Activated gamma-delta T cell treated with anti-CD3 and anti-CD28 coated beads, Interleukin-2, amount 50 U/mL, for 16 hours (primary cell): Measurements from ENCODE around the gene RARG.

ENCODE experiments used
- DNase-seq: peaks from one replicate; pipeline ENCODE4 v3.0.0-alpha.2; 2020; ENCODE audit warnings: low read depth

RARG gene

DNA sequence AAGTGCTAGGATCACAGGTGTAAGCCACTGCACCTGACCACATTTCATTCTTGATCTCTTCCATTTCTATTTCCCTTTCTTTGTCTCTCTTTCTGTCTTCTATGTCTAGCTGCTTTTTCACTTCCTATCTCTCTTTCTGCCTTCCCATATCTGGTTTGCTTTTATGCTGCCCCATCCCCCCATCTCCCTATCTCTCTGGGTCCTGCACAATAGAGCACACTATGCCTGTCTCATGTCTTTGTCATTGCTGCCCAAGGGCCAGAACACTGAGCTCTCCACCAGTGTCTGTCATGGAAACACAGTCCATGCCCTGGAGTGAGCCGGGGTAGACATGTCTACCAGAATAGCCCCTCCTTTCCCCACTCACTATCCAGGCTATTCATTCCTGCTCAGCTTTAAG, 12.3 kb upstream of the RARG start:
- no peak for DNase-seq

DNA sequence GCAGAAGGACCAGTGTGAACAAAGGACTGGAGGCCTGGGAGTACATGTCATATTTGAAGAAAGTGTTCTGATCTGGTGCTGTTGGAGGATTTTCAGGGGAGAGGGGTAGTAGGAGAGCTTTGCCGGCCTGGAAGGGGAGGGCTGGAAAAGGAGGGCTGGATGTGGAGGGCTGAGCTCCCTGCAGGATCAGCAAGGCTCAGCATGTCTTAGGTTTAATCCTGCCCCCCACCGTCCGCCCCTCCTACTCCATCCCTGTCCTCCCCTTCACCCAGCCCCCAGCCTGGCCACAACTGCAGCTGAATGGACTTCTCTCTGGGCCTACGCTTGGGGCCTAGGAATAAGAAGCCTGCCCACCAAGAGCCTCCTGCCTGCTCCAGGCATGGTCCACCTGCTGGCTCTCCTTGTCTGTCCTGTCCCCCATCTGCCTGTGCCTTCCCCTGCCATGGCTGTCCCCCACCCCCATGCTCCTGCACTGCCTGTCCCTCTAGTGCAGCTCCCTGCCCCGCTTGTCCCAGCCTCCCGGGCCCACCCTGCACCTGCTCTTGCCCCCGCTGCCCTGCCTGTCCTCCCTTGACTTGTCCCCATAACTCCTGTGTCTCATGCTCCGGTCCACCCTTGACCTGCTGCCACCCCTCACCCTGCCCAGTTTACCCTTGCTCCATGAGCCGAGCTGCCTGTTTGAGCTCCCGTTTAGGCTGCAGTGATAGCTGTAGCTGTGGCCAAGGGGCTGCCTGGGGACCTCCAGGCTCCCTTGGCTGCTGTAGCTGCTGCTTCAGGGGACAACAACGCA, 9.8 kb upstream of the RARG start:
- DNase-seq, result no peak

DNA sequence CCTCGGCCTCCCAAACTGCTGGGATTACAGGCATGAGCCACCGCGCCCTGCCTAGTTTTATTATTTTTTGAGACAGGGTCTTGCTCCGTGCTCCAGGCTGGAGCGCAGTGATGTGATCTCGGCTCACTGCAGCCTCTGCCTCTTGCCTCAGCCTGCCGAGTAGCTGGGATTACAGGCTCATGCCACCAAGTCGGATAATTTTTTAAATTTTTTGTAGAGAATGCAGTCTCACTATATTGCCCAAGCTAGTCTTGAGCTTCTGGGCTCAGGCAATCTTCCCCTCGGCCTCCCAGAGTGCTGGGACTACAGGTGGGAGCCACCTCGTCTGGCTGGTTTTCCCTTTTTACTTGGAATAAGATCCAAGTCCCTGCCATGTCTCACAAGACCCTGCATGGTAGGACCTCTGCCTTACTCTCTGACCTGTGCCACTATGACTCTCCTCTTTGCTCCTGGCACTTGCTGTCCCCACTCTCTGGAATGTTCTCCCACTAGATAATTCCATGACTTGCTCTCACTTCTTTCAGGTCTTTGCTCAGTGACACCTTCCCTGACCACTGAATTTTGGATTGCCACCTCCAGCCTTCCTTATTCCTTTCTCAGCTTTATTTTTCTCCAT, 7.7 kb upstream of the RARG start:
- no peak for DNase-seq

DNA sequence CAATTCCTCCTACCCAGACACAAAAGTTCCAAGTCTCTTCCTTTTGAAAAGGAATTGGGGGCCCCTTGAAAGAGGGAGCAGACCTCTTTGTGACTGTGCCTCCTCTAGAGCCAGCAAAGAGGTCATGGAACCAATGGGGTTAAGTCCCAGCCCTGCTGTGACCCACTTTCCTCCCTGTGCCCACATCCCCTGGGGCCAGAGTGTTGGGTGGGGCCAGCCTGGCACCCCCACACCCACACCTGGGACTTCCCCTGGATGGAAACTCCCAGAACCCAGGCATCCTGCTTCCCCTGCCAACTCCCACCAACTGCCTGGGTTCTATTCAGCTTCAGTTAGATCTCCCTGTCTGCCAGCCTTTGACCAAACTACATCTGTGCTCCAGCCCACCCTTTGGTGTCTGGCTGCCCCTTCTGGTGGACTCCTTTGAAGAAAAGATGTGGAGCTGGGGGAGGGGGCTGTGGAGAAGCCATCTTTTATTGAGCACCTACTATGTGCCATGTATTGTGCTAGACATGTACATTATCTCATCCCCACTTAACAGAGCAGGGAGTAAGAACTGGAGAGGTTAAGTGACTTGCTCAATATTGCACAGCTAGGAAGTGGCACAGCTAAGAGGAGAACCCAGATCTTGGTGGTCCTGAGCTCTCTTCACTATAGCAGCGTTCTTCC, 4.6 kb upstream of the RARG start:
- peak; percentile 56 for DNase-seq

DNA sequence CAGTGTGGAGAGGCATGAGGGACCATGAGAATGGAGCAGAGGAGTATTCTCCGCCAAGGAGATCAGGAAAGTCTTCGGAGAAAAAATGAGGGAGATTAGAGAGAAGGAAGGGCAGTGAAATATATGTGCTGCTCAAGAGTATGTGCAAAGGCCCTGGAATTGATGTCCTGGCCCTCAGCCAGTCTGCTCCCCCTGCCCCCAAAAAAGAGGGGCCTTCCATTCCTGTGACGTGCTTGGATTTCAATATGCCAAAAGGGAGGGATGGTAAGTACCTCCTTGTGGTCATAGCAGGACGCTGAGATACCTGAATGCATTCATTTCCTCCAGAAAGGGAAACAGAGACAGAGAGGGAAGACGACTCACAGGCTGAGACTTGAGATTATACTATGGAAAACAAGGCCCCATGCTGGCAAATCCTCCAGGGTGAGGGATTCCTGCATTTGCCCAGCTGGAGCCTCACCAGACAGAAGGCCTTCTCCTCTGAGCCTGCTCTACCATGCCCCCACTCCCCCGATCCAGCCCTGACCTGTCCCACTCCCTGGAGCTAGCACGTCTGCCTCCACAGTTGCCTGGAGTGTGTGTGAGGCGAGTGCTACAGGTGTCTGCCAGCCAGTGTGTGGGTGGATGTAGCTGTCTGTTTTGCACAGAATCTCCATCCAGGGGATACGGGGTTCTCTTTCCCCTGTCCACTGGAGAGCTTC, 3.9 kb upstream of the RARG start:
- DNase-seq, result no peak

DNA sequence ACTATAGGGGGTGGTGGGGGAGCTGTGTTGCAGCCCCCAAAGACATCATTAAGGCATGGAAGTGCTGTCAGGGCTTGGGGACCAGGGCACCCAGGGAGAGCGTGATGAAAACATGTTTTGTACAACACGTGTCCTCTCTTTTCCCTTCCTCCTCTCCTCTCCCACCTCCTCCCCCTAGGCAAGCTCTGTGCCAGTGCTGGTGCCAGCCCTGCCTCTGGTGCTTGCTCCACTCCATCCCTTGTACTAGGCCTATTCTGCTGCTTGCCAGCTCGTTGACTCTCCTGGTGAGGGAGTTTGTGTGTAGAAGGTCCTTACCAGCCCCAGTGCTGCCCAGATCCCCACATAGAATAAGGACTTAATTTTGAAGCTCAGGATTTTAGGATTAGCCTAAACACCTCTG, 3.2 kb upstream of the RARG start:
- no peak for DNase-seq

DNA sequence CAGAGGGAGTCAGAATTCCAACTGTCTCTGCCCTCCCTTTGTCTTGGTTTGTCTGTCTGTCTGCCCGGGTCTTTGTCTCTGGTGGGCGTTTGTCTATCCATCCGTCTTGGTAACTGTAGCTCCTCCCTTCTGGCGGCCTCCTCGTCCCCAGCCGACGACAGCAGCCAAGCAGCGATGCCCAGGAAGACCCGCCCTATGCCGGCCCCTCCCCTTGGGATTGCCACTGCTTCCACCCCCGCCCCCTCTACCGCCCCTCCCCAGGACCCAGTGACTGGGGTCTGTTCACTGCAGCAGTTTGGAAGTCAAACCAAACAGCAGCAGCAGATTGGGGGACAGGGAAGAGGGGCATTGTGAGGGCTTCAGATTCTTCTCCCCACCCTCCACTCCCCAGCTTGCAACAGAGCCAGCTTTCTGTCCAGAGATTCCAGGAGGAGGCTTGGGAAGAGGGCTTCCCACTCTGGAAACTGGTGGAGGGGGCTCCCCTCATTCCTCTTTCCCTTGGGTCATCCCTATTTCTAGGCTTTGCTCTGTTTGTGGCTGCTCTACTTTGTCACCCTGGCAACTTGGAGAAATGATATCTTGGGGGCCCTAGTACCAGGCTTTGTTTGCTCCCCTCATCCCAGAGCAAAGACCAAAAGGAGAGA, 2.4 kb upstream of the RARG start:
- no peak for DNase-seq

DNA sequence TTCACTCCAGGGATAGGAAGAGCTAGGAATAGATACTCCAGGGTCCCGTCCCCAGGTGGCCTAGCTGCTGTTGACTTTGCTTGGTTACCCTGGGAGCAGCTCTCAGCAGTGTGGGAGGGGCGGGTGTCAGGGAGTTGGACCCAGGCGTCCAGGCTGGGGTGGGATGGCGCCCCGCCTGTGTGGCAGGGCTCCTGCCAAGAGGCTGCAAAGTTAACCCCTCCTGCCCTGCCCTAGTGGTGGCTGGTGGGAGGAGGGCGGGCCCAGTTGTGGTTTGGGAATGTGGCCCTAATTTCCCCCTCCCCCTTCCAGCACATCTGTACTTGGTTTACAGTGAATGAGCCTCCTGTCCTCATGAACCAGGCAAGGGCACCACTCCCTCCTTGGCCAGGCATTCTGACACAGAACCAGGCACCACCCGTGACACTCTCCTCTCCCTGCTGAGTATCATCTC, 1.7 kb upstream of the RARG start:
- DNase-seq, result no peak

DNA sequence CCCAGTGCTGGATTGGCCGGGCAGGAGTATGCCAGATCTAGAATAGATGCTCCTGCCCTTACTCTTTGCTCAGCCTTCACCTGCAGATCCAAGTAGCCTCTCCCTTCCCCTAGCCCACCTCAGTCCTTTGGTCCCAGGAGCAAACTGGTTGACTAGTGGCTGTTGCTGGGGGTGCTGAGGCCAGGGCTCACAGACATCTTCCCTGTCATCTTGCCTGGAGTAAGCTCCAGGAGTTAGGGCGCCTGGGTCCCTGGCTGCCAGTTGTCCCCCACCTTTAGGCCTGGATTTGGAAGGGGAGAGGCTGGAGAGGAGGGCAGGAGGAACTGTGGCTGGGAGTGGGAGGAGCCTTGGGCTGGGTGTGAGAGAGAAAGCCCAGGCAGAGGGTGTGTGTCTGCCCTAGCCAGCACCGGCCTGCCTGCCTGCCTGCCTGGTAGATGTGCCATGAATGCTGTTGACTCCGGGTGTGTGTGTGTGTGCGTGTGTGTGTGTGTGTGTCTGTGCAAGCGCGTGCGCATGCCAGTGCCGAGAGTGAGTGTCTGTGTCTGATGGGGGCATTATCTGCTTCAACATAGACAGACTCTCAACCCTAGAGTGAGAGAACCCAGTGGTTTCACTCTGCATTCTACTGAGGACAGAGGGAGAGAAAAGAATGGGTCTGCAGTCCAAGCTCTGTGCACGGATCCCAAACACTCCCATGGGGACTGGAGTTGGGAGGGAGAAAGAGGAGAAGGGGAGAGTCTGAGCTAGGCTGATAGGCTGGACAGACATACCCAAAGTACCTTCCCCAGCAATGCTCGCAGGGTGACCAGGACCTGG, 845 bp upstream of the RARG start:
- no peak for DNase-seq

DNA sequence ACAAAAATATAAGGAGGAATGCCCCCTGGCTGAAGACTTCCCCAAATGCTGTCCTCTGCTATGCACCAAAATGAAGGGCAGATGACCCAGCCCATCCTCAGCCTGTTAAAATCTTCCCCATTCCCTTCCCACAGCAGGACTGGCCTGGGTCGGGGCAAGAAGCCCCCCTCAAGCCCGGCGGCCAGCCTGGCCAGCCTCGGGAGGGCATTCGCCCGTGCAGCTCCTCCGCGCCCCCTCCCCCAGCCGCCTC, 413 bp downstream of the RARG start:
- no peak for DNase-seq

DNA sequence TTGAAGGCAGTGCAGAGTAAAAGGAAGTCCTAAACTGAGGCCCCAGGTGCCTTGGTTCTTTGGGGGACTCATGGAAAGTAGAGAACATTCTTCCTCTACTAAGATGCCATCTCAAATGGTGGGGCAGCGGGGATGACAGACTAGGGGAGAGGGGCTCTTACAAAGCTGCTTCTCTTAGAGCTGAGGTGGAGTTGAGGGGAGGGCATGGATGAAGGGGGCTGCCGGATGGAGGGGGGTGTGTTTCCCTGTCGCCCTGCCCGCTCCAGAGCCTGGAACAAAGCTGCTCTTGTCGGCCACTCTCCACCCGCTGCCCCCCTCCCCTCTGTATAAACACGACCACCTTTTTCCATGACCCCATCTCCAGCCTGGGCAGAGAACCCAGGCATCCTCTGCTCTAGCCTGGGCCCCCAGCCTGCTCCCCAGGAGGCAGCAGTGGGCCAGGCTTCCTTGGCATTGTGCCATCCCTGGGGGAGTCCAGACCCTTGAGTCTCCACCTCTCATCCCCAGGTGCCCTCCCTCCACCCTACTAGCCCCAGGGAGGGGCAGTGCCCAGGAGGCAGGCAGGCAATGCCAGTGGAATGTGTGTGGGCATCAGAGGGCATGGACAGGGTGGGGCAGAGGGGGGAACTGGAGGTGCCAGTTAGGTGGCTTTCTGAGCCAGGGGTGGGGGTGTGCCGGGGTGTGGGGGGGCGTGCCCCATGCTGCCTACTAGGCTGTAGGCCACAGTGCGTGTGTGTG, 1.7 kb downstream of the RARG start:
- DNase-seq, result no peak

DNA sequence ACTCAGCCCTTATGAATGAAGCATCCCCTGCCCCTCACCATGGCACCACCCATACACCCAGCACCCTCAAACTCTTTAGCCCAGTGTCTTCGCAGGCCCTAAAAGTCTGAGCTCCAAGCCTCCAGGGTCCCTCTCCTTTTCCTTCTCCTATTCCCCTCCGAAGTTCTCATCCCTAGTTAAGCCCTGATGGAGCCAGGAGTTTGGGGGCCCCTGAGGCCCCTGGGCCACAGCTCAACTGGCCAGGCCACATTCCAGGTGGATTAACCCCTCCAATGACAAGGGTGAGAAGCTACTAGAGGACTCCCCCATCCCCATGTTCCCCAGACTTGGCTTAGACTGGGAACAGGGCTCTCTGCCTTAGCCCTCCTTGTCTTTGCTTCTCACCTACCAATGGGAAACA, 2.6 kb downstream of the RARG start:
- no peak for DNase-seq

DNA sequence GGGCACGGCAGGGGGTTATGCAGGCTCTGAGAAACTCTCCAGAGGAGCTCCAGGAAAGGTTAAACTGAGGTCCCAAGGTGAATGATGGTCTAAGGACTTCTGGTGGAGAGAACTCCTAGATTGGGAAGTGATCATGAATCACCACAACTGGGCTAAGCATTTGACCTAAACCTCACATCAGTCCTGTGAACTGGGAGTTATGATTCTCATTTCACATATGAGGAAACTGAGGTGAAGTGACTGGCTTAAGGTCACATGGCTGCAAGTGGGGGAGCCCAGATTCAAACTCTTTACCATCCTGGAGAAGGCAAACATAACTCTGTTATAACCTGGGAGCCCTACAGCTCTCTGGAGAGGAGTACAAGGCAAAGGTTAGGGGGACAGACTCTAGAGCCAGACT, 4.2 kb downstream of the RARG start:
- no peak for DNase-seq

DNA sequence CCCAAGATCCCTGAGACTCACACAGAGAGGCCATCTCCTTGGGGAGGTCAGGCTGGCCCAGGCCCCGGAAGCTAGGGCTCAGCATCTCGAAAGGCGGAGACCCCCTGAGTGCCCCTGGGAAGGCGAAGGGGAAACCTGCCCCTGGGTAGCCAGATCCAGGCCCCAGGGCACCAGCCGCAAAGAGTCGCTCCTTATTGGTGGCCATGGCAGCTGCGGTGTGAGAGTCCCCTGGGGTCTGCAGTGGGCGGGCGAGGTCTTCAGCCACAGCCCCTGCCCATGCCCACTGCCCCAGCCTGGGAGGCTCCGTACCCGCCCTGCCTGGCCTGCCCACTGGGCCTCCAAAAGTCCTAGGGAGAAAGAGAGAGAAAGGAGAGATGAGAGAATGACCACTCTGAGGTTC, 4.7 kb downstream of the RARG start:
- DNase-seq, result no peak

DNA sequence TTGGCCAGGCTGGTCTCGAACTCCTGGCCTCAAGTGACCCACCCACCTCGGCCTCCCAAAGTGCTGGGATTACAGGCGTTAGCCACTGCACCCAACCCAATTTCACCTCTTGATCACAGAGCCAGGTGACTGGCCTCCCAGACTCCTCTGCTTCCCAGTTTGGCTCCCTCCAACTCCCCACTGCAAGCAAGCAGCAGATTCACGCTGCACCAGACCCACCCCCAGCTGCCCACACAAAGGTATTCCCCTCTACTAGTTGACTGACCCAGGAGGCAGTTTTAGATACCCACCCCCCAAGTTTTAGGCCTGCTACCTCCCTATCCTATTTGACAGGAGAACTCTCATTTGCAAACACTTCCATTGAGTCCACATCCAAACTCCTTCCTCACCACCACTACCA, 5.2 kb downstream of the RARG start:
- DNase-seq, result no peak

DNA sequence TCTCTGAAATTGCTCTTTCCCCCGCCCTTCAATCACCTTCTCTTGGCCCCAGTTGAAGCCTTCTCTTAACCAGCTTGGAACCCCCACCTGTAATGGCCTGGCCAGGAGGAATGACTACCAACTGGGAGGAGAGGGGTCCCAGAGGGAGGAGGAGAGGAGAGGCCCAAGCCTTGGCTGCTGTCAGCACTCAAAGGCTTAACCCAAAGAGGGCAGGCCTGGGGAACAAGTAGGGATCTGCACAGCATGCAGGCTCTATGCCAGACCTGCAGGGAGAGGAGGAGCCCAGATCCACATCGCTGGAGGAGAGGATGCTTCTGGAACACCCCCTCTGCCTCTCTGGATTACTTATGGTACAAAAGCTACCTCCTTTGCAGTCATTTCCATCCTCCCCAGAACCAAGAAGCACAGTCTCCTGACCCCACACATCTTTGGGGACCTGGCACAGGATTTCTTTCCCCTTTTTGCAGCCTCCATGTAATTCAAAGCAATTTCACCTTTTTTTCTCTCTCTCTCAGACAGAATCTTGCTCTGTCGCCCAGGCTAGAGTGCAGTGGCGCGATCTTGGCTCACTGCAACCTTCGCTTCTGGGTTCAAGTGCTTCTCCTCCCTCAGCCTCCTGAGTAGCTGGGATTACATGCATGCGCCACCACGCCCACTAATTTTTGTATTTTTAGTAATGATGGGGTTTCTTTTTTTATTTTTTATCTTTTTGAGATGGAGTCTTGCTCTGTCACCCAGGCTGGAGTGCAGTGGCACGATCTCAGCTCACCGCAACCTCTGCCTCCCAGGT, 6.2 kb downstream of the RARG start:
- no peak for DNase-seq

DNA sequence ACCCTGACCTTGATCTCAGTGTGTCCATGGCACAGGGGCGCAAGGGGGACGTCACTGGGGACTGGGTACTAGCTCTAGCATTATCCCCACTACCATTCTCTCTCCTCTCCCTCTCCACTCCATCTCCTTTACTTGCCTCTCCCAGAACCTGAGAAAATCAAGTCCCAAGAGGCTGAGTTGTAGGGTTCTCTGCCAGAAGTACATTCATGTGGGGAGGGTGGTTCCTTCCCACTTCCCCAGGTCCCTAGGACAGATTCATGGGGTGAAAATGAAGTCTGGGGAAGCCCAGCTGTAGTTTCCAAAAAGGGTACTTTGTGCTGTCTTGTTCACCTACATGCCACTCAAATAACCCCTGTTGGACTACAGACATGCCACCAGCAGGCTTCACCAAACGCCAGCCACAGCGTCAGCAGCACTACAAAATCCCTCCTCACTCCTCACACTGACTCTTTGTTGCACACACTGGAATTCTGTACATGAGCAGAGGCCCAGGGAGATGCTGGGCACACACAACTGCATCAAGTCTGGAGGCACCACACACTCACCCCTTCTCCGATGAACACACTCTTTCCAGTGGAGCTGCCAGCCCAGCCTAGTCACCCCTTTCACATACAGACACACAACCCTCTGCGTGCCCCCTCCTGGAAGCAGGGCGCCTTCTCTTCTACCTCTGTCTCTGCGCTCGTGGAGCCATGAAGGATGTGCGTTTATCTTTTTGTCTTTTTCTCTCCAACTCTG, 6.9 kb downstream of the RARG start:
- DNase-seq, result no peak

DNA sequence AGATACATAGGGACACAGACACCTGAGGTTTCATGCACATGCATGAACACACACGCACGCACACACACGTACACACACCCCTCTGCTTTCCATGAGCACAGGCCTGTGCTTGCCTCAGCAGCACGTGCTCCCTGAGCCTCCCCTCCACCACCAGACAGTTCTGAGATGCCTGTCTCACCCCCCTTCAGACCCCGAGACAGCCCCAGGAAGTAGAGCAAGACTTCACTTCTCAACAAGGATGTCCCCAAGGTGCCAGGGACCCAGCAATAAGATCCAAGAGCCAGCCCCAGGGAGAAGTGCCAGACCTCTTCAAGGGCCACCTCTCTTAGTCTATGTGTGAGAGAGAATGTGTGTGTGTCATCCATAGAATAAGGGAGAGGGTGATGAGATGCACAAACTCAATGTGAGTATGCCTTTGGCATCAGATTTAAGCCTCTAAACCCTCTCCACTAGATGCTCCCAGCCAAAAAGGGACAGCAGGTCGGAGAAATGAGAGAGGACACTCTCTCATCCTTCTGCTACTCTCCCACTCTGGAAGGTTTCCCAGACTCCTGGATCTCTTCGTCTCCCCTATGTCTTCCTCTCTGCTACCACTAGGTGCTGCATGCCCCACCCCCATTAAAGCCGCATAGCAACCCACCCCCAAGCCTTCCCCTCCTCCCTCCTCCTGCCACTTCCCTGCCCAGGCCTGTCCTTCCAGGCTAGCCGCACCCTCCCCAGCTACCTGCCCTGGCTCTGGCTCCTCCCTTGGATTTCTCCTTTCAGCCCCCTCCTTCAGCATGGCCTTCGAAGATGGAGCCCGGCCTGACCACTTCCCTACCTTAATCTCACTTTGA, 7.7 kb downstream of the RARG start:
- DNase-seq, result no peak
